Measurements from ENCODE around the gene PLXNA2.

The PLXNA2 gene

GRCh38 chr1:208122612-208123358, 121.4 kb downstream of the PLXNA2 start:
- no peak for DNase-seq (ENCODE audit: low read depth in 2 of 3, low spot score in 1 of 3)

- DNase-seq (ENCODE audit: low read depth in 2 of 3, low spot score in 1 of 3), result no peak
Observed at GRCh38 chr1:208121813-208122364, 122.3 kb downstream of the PLXNA2 start.

- no peak for DNase-seq (ENCODE audit: low read depth in 2 of 3, low spot score in 1 of 3)
Observed at GRCh38 chr1:208120431-208120790, 123.8 kb downstream of the PLXNA2 start.

- no peak for DNase-seq (ENCODE audit: low read depth in 2 of 3, low spot score in 1 of 3)
Observed at GRCh38 chr1:208118841-208119606, 125.2 kb downstream of the PLXNA2 start.

- DNase-seq (ENCODE audit: low read depth in 2 of 3, low spot score in 1 of 3), result no peak
Observed at GRCh38 chr1:208118306-208118705, 125.9 kb downstream of the PLXNA2 start.

GRCh38 chr1:208117826-208118225, 126.4 kb downstream of the PLXNA2 start:
- no peak for DNase-seq (ENCODE audit: low read depth in 2 of 3, low spot score in 1 of 3)

- DNase-seq (ENCODE audit: low read depth in 2 of 3, low spot score in 1 of 3), result no peak
Observed at GRCh38 chr1:208117409-208117808, 126.8 kb downstream of the PLXNA2 start.

GRCh38 chr1:208115924-208116640, 128.1 kb downstream of the PLXNA2 start:
- DNase-seq (ENCODE audit: low read depth in 2 of 3, low spot score in 1 of 3), result no peak

GRCh38 chr1:208113011-208113410, 131.2 kb downstream of the PLXNA2 start:
- no peak for DNase-seq (ENCODE audit: low read depth in 2 of 3, low spot score in 1 of 3)

- DNase-seq (ENCODE audit: low read depth in 2 of 3, low spot score in 1 of 3), result no peak
Observed at GRCh38 chr1:208112401-208112800, 131.8 kb downstream of the PLXNA2 start.

- DNase-seq (ENCODE audit: low read depth in 2 of 3, low spot score in 1 of 3), result no peak
Observed at GRCh38 chr1:208111646-208112190, 132.5 kb downstream of the PLXNA2 start.

GRCh38 chr1:208110296-208110695, 133.9 kb downstream of the PLXNA2 start:
- no peak for DNase-seq (ENCODE audit: low read depth in 2 of 3, low spot score in 1 of 3)

GRCh38 chr1:208108646-208109330, 135.4 kb downstream of the PLXNA2 start:
- DNase-seq (ENCODE audit: low read depth in 2 of 3, low spot score in 1 of 3), result no peak

- no peak for DNase-seq (ENCODE audit: low read depth in 2 of 3, low spot score in 1 of 3)
Observed at GRCh38 chr1:208108213-208108608, 136.0 kb downstream of the PLXNA2 start.

- no peak for DNase-seq (ENCODE audit: low read depth in 2 of 3, low spot score in 1 of 3)
Observed at GRCh38 chr1:208107425-208108212, 136.6 kb downstream of the PLXNA2 start.

- DNase-seq (ENCODE audit: low read depth in 2 of 3, low spot score in 1 of 3), result no peak
Observed at GRCh38 chr1:208106218-208106617, 138.0 kb downstream of the PLXNA2 start.

- no peak for DNase-seq (ENCODE audit: low read depth in 2 of 3, low spot score in 1 of 3)
Observed at GRCh38 chr1:208105756-208106155, 138.4 kb downstream of the PLXNA2 start.

GRCh38 chr1:208103597-208104513, 140.3 kb downstream of the PLXNA2 start:
- DNase-seq (ENCODE audit: low read depth in 2 of 3, low spot score in 1 of 3), result no peak

Measured in stimulated activated CD4-positive, alpha-beta T cell treated with anti-CD3 and anti-CD28 coated beads, Interleukin-12 subunit alpha, Interleukin-12 subunit beta, amount 100 ng/mL, for 48 hours (primary cell).